ENCODE measurements around the gene RHOJ.
"Not testable (repeated sequence)": the region's sequence is repeated elsewhere in the genome, so short reads cannot be mapped to it uniquely, and the experiment has no call there.

RHOJ gene

DNA sequence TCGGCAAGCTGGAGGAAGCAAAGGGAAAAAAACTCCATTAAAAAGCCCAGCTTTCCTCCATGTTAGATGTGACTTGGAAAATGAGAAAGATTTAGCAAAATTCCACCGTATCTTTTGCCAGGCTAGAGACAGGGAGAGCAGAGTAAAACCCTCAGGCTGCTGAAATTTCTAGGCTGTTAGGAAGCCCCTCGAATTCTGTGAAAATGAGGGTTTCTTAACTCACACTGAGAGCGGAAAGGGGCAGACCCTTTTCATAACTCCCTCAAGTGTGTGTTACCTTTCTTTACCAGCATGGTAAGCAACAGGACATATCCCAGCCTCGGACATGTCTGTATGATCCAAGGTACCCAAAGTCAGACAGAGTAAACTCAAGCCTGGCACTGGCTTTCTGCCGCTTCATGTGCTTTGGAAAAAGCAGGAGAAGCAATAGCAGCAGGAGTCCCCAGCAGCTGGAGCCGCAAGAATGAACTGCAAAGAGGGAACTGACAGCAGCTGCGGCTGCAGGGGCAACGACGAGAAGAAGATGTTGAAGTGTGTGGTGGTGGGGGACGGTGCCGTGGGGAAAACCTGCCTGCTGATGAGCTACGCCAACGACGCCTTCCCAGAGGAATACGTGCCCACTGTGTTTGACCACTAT lies at the start of gene RHOJ:
RHOJ (plus strand) TSS at position 37 of the 637 bp plus-strand sequence; CDS start at position 464, 427 bp downstream.
- no peak for DNase-seq

DNA sequence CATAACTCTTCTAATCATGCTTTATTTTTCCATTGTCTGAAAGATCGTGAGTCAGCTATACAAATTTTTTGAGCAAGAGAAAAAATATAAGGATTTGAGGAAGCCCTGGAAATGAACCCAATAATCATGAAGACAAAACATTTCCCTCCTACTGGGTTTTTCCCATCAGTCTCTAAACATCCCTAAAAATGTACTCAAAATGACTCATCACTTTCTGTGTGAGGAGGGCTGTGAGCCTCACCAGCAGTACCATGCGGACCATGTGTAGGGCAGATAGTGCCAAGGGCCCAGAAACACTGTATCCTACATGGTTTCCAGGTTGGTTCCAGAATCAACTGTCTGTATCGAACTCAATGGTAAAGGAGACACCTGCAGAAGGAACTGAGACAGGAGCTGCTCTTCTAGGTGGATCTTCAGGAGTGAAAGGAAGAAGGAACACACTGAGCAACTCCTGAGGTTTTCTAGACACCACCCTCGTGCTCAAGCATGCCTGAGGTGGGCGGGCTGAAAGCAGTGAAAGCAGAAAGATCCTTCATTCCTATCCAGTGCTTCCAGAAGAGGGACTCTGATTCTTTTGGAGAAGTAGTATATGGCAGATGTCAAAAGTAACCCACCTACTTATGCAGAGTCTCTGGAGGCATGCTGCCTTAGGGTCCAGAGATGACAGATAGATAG lies 48.6 kb upstream of the RHOJ start:
- DNase-seq = no peak

DNA sequence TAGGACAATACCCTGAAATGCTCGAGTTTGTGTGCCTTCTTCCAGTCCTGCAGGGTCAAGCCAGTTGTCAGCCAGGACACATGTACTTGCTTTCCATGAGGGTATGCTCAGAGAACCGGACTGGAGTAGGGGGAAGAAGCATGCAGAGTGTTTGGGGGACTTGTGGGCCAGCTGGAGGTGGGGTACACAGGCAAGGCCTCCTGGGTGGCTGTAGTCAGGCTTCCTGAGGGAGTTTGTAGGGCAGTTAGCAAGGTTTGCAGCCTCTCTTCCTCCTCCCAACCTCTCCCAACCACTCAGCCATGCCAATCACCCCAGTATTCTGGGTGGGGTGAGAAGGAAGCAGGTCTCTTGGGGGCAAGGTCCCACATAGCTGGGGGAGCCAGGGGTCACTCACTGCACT lies 47.0 kb upstream of the RHOJ start:
- DNase-seq = no peak

DNA sequence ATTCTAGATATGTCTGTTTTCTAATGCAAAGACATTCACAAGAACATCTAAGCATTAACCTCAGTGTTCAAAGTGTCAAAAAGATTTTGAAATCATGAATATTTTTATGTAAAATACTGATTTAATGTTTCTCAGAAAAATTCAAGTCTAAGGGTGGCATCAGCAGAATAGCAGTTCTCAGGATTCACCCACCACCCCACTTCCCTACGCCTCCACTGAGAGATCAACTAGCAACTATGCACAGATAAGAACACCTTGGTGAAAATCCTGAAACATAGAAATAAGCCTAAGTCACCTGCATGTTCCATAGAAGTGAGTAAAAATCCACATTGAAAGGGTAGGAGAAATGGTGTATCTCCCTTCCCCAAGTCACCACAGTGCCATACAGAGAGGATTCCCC lies 40.9 kb upstream of the RHOJ start:
- DNase-seq = no peak

DNA sequence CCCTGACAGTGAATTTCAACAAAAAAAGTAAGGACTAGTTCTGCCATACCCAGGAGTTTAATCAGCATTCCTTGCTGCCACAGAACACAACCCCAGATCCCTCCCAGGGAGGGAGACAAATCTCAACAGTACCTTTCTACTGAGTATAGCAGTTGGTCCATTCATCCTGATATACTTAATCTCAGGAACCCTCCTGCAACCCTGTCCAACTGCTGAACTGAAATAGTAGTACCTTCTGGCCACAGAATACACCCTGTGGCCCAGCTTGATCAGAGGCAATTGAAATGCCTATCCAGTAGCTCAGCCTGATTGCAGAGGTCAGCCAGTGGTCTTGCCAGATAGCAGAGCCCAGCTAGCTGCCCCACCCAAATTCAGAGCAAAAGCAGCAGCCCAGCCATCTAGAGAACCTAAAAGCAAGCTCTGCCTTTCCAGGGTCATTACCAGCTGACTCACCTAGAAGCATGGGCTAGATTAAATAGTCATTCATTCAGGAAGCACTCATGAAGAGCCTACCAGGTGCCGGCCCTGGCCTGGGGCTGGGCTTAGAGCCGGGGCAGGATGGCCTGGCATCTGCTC lies 40.0 kb upstream of the RHOJ start:
- no peak for DNase-seq

DNA sequence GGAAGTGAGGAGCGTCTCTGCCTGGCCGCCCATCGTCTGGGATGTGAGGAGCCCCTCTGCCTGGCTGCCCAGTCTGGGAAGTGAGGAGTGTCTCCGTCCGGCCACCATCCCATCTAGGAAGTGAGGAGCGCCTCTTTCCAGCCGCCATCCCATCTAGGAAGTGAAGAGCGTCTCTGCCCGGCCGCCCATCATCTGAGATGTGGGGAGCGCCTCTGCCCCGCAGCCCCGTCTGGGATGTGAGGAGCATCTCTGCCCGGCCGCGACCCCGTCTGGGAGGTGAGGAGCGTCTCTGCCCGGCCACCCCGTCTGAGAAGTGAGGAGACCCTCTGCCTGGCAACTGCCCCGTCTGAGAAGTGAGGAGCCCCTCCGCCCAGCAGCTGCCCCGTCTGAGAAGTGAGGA lies 39.0 kb upstream of the RHOJ start:
- DNase-seq = not testable (repeated sequence)

DNA sequence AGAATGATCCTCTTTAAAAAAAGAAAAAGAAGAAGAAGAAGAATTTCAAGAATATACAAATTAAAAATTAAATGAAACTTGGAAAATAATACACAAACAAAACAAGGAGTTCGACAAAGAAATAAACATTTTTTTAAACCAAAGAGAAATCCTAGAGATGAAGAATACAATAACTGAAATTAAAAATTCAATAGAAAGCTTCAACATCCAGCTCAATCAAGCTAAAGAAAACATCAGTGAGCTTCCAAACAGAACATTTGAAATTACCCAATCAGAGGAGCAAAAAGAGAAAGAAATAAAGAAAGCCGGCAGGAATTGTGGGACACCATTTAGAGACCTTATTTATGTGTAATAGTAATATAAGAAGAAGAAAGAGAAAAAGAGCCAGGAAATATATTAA lies 37.2 kb upstream of the RHOJ start:
- no peak for DNase-seq

DNA sequence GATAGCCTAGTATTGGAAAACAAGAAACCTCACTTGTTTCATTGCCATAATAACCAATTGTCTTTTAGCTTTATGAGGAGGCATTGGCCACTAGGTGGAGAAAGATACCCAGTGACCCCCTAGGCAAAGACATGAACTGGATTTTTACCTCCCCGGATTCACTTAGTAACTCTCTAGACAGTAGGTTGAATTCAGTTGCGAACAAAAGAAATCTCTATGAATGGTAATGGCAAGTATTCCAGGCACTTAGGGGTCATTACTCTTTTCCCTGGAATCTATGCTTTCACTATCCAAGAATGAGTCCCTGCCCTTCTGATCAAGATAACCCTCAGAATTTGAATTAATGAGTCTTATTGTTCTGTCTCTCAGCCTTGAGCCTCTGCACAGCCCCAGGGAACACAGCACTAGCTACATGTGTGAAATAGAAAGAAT lies 29.5 kb upstream of the RHOJ start:
- no peak for DNase-seq

DNA sequence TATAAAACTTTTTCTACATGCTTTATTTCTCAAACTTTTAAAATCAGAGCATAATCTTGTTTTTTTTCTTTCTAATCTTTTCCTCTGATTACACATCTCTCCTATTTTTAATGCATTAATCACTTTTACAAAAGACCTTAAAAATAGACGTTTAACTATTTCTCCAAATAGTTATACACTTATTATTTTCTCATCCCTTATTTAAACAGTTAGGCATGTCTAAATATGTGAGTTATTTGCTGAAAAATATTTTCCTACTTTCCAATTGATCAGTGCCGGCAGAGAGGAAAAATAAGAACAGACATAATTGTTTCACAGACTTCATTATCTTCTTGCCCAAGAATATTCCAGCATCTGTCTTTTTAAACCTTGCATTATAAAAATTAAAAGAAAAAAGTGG lies 28.7 kb upstream of the RHOJ start:
- DNase-seq = no peak

DNA sequence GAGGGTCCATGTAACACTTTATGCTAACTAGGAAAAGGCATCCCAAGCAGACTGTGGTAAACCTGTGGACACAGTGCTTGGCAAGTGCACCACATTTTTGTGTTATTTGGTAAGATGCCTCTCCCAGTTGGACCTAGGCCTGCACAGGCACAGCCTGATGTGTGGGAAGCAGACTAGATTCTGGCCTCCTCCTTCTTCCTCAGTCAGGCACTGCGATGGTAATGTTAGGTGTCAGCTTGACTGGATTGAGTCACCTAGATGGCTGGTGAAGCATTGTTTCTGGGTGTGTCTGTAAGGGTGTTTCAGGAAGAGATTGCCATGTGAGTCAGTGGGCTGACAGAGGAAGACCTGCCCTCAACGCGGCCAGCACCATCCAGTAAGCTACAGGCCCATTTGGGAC lies 25.3 kb upstream of the RHOJ start:
- DNase-seq = no peak

DNA sequence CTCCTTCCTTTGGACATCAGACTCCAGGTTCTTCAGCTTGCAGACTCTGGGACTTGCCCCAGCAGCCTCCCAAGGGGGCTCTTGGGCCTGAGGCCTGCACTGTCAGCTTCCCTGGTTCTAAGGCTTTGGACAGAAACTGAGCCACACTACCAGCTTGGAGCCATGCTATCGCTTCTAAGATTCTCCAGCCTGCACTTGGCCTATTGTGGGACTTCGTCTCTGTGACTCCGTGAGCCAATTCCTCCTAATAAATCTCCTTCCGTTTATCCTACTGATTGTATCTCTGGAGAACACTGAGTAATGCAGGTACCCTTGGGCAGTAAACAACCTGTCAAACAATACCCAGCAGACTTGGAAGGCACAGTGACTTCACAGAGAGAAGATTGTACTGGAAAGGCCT lies 24.9 kb upstream of the RHOJ start:
- no peak for DNase-seq

DNA sequence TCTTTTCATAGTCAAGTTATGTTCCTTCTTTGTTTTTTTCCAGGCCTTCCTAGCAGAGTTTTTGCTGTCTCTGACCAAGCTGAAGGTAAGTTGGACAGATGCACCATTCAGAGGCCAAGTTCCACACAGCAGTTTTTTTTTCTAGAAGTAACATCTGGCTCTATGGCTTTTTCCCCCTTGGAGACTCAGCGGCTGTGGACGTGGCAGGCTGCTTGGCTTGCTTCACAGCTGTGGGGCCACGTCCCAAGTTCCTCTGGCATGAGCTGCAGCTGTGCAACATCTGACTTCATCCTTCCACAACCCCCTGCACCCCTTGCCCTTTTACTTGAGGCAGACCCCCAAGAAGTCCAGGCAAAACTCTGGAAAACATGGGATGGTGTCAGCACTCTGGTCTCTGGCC lies 24.2 kb upstream of the RHOJ start:
- DNase-seq = no peak

DNA sequence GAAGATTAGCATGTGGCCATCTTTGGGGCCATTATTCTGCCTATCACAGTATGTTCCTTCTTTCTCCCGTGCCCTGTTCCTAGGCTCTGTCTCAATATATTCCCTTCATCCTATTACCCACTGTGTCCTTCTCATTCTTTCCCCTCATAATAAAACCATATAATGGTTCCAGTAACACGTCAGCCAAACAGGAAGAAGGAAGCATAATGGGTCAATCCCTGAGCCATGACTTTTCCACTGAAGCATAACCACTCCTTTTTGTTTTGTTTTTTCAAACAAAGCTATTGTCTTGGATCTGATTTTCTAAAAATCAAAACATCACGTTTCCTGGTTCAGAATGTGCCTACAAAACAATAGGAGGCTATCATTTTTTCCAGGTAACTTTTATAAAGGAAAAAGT lies 21.3 kb upstream of the RHOJ start:
- DNase-seq = no peak

DNA sequence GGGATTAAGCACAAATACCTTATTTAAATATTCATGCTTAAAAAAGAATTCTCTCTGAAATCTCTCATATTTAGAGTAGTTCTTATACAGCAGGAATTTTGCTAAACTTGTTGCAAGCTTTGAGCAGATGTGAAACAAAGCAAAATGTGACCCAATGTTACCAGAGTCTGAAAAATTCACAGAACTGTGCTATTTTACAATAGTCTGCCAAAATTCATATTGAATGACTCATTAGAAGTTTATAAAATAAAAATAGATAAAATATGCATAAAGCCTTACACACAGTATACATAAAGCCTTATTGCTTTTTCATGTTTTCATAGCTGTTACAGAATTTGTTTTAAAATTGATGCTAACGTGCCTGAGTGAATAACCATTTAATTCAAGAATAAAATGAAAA lies 17.8 kb upstream of the RHOJ start:
- DNase-seq = no peak

DNA sequence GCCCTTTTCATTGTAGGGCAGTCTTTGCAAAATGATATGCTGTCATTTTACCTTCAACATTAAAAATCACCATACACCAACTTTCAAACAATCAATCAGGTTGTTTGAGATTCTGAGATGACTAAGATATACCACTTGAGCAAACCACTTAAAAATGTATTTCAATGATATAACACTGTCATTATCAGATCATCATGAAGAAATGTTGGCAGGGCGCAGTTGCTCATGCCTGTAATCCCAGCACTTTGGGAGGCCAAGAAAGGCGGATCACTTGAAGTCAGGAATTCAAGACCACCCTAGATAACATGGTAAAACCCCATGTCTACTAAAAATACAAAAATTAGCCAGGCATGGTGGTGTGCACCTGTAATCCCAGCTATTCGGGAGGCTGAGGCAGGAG lies 13.0 kb upstream of the RHOJ start:
- DNase-seq = no peak

DNA sequence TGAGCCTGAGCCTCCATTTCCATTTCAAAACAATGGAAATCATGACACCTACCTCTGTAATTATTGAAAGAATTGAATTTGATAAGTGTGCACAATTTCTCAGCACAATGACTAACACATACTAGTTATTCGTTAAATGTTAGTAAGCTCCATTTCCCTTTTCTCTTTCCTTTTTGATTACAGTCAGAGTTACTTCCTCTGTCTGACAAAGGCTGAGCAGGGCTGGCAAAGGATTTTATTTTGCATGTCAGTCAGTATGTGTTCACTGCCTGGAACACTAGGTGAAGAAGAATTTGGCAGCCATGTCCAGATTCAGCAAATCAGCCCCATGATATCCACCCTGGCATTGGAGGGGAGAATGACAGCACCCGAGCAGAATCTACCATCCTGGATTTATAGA lies 12.2 kb upstream of the RHOJ start:
- DNase-seq = no peak

DNA sequence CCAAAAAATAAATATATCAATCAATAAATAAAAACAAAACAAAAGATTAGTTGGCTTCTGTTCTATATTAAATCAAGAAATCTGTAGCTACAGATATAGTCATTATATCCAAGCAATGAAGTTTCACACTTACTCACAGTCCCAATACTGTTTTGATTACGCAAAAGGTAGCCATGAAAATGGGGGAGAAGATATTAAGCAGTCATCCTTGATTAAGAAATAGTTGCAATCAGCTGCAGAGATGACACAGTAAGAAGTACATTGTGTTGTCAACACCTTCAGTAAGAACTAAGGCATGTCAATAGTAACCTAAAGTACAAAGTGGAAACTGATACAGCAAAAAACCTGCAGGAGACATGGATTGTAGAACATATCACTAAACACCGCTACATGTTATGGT lies 11.0 kb upstream of the RHOJ start:
- no peak for DNase-seq

DNA sequence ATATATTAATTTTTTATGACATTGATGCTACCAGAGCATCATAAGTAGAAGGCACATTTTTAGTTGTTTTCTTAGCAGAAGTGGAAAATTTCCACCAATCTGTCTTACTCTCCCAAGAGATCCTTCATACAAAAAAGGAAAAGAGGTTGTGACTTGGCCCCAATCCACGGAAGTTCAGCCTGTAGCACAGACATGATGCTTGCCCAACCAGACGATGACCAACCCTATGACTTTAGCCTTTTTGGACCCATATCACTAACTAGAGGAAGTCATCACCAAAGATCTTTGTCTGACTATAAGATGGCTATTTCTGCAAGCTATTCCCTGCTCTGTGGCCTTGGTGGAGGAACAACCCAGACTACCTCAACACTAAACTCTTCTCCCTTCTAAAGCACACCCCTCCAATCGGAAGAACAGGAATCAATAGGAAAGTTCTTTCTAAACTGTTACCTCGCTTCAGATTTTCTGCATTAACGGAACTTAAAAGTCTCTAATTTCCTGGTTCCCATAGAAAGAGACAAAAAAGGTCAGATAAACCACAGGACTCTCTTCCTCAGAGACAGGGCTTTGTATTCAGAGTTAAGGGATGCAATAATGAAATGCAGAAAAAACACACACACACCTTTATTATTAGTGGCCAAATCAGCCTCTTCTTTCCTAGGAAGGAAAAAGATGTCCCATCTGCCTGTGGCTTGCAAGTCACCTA lies 4.1 kb upstream of the RHOJ start:
- DNase-seq = no peak

DNA sequence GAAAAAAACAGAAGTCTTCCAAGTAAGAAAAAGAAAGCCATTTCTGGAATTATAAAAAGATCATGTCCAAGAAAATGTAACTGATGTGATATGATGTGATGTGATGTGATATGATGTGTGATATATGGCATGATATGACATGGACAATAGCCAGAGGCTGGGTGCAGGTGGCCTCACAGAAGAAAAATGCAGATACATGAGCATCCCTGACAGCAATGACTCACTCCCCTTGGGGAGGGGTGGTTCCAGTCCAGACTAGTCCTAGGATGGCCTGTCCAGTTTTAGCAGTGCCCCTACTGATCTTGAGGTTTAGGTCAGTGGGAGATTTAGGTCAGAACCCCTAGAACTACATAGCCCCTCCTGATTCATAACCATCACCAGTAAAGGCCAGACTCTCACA lies 3.5 kb upstream of the RHOJ start:
- no peak for DNase-seq

DNA sequence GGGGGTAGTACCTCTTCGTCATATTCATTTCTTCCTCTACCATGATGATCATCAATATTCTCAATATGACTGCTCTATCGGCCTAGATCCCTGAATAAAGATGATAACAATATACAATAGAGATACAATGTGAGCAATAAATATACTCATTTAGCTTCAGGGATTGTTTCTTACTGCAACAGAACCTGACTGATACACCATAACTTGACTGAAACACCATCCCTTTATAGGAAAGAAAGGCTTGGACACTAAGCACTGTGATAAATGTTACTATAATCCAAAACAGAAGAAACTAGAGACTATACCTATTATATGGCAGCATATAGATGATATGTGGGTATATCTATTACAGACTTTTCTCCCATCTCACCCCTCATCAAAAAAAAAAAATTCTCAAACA lies 1.2 kb upstream of the RHOJ start:
- DNase-seq = no peak

DNA sequence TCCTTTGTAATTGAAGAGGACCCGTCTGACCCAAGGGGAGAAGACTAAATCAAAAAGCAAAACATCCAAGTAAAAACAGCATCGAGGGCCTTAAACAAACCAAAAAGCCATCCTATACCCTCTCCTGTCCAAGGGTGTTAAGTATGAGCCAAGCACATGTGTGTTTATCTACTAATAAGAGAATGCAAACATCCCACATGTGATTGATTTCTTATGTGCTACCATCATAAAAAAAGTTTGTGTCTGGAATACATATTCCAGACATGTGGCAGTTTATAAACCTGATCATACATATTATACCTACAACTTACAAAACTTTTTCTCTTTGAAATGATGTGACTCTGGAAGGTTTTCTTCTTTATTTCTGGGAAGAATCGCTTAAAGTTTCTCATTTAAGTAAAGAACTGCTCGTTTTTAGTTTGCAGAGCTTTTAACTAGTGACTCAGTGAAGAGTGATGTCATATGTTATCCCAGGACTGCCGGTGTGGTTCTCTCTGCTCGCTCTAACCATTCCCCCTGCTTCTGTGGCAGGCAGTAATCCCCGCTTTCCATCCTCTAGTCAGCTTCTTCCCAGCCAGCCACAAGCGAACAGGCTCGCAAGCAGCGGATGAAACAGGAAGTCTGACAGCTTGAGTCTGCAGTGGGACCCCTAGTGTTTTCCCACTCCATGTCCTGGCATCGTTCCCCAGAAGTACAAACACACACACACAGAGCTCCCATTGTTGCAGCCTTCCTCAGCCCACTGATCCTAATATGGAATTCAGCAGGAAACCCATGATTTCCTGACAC lies 431 bp upstream of the RHOJ start:
- peak; percentile 23 for DNase-seq

DNA sequence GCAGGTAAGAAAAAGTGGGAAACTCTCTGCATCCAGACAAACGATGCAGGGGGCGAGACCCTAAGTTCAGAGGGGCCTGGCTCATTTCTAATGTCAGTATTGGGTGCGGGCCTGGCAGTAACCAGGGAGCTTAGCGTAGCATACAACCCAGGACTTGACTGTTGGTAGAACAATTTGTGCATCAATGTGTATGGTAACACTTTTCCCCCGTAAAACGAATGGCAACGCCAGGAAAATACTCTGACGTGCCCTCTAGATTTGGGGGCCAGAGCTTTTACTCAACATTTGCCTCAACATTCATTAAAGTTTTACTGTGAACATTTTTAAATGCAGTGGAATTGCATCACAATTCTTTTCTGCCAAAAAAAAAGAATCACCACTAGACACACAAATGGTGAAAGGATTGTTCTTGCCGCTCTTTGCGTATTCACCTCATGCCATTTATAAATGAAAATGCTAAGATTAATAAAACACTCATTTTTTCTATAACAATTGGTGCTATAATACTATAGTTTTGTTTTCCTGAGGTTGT lies 867 bp downstream of the RHOJ start:
- DNase-seq = no peak

DNA sequence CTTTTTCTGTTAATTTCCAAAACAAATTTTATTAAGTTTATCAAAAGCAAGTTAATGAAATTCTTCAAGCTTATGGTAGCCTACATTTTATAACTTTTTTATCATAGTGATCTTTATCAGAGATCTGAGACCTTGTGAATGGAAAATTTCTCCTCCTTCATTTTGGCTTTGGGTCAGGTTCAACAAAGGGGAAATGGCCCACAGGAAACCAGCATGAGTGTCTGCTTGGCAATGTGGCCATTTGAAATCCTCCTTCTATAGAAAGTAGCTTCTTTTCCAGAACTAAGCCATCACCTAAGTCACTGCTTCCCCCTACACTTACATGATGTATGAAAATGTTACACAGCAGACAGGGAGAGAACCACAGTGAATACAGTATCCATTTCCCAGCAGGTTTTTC lies 1.6 kb downstream of the RHOJ start:
- no peak for DNase-seq
